HCT116 (cell line): Measurements from ENCODE around the gene CCDC177. TPM values are rescaled to one million over a fixed set of nuclear protein-coding genes. Genes with fewer than 3 reads are reported as not detected.

Source experiments
- ATAC-seq: fragments of 200-7000 bp; cut with Tn5 transposase; 2 replicates; pipeline ENCODE4 v1.9.1; 2020; ENCODE audit warnings: mild to moderate bottlenecking, moderate library complexity
- BruUV-seq: library from RNA; stranded (reverse); fragments of 400-500 nt; replicated peaks from 2 replicates; lab custom pipeline; 2021; lab: Mats Ljungman, UMichigan
- CTCF ChIA-PET: fragments of 300-600 bp; sonication (Branson Sonifier 250); formaldehyde crosslinking; loops from one replicate; lab custom pipeline; 2021; ENCODE audit warnings: antibody characterized with exemption; lab: Charles Lee
- POLR2A ChIA-PET: fragments of 300-600, 350-600 bp; sonication (Branson Sonifier 250); formaldehyde crosslinking; loops from one replicate; lab custom pipeline; 2021; ENCODE audit warnings: antibody characterized with exemption; lab: Charles Lee
- RAD21 ChIA-PET, 2 experiments: fragments of 300-600 bp; sonication (Branson Sonifier 250); formaldehyde crosslinking; loops; one replicate each; lab custom pipeline; 2023; ENCODE audit warnings: low total read pairs in 2 of 2; ENCODE audit not compliant: uncharacterized antibody in 2 of 2, unreplicated experiment in 2 of 2, low non-redundant PET in 1 of 2; lab: Charles Lee
- DNase-seq: peaks from one replicate; pipeline ENCODE4 v3.0.0-alpha.2; 2010; ENCODE audit warnings: low read depth, low spot score
- H2AFZ ChIP-seq: fragments of 200-600 bp; shearing (Covaris generic), sonication (generic); 2 replicates; pipeline ENCODE4 v1.6.1; 2017; ENCODE audit warnings: low read depth, mixed run types, mixed read lengths, antibody characterized with exemption, low read length; ENCODE audit not compliant: poor library complexity, severe bottlenecking
- H3K27ac ChIP-seq: 2 replicates; pipeline ENCODE4 v1.5.1; 2012; ENCODE audit warnings: low read depth, low read length
- H3K27me3 ChIP-seq: fragments of 200-600 bp; sonication (generic); 2 replicates; pipeline ENCODE4 v1.6.1; 2016; ENCODE audit warnings: mixed run types, low read length, mixed read lengths; ENCODE audit not compliant: insufficient read depth
- H3K36me3 ChIP-seq, 2 experiments: fragments of 200-500 bp in 1 of 2; fragments of 200-600 bp in 1 of 2; sonication (Bioruptor generic) in 1 of 2; sonication (generic) in 1 of 2; 2 replicates each; pipeline versions ENCODE4 v1.5.1 to v1.6.1; 2014 to 2016; ENCODE audit warnings: low read length in 2 of 2, inconsistent platforms in 1 of 2, mixed read lengths in 1 of 2, mixed run types in 1 of 2; ENCODE audit not compliant: insufficient read depth in 2 of 2, control insufficient read depth in 1 of 2
- H3K4me1 ChIP-seq, 2 experiments: fragments of 200-600 bp in 1 of 2; sonication (generic) in 1 of 2; 2 replicates each; pipeline versions ENCODE4 v1.5.1 to v1.6.1; 2012 to 2017; ENCODE audit warnings: low read length in 2 of 2, inconsistent platforms in 1 of 2, mild to moderate bottlenecking in 1 of 2, mixed read lengths in 1 of 2, mixed run types in 1 of 2, moderate library complexity in 1 of 2; ENCODE audit not compliant: insufficient read depth in 2 of 2, control insufficient read depth in 1 of 2
- H3K4me2 ChIP-seq: fragments of 200-600 bp; sonication (generic); 2 replicates; pipeline ENCODE4 v1.6.1; 2017; ENCODE audit warnings: mixed run types, low read length, mixed read lengths
- H3K4me3 ChIP-seq, 2 experiments: fragments of 200-600 bp in 1 of 2; sonication (generic) in 1 of 2; replicated peaks in 1 of 2; 2 replicates each; pipeline ENCODE4 v1.5.1; 2011 to 2016; ENCODE audit warnings: low read length in 2 of 2, control low read depth in 1 of 2, low read depth in 1 of 2, mild to moderate bottlenecking in 1 of 2, mixed read lengths in 1 of 2, mixed run types in 1 of 2
- H3K79me2 ChIP-seq: fragments of 200-600 bp; sonication (generic); 2 replicates; pipeline ENCODE4 v1.6.1; 2017; ENCODE audit warnings: mild to moderate bottlenecking, mixed run types, low read length, moderate library complexity, mixed read lengths; ENCODE audit not compliant: insufficient read depth
- H3K9ac ChIP-seq: fragments of 200-600 bp; sonication (generic); 2 replicates; pipeline ENCODE4 v1.6.1; 2016; ENCODE audit warnings: low read length, mixed read lengths
- H3K9me2 ChIP-seq: fragments of 200-600 bp; sonication (generic), shearing (Covaris generic); 2 replicates; pipeline ENCODE4 v1.6.1; 2017; ENCODE audit warnings: mixed run types, mild to moderate bottlenecking, moderate library complexity; ENCODE audit not compliant: insufficient read depth
- H3K9me3 ChIP-seq, 2 experiments: fragments of 200-500 bp in 1 of 2; fragments of 200-600 bp in 1 of 2; sonication (Bioruptor generic) in 1 of 2; sonication (generic) in 1 of 2; 2 replicates each; pipeline ENCODE4 v1.6.1; 2014 to 2017; ENCODE audit warnings: low read length in 2 of 2, mixed read lengths in 2 of 2, inconsistent platforms in 1 of 2, low read depth in 1 of 2, mild to moderate bottlenecking in 1 of 2, mixed run types in 1 of 2, moderate library complexity in 1 of 2; ENCODE audit not compliant: control insufficient read depth in 1 of 2, insufficient read depth in 1 of 2
- H4K20me1 ChIP-seq: fragments of 200-600 bp; sonication (generic), shearing (Covaris generic); 2 replicates; pipeline ENCODE4 v1.6.1; 2017; ENCODE audit warnings: mixed run types, mild to moderate bottlenecking, moderate library complexity; ENCODE audit not compliant: insufficient read depth
- ATF3 ChIP-seq: IDR thresholded peaks from 2 replicates; pipeline ENCODE4 v1.6.1; 2012
- CBX3 ChIP-seq: IDR thresholded peaks from 2 replicates; pipeline ENCODE4 v1.6.1; 2012; ENCODE audit warnings: low read depth
- CEBPB ChIP-seq: IDR thresholded peaks from 2 replicates; pipeline ENCODE4 v1.6.1; 2012; ENCODE audit warnings: low read depth
- CTCF ChIP-seq, 3 experiments: fragments of 200-600 bp in 1 of 3; sonication (generic) in 1 of 3; IDR thresholded peaks in 2 of 3; conservative IDR thresholded peaks in 1 of 3; 2 replicates each; pipeline ENCODE4 v1.5.1; 2012 to 2017; ENCODE audit warnings: low read depth in 2 of 3, low read length in 2 of 3, antibody characterized with exemption in 1 of 3, borderline replicate concordance in 1 of 3, control low read depth in 1 of 3, mild to moderate bottlenecking in 1 of 3, mixed read lengths in 1 of 3, mixed run types in 1 of 3, moderate library complexity in 1 of 3; ENCODE audit not compliant: insufficient read depth in 1 of 3
- EGR1 ChIP-seq: IDR thresholded peaks from 2 replicates; pipeline ENCODE4 v1.6.1; 2012; ENCODE audit warnings: low read depth
- ELF1 ChIP-seq: IDR thresholded peaks from 2 replicates; pipeline ENCODE4 v1.6.1; 2012; ENCODE audit warnings: low read depth, borderline replicate concordance
- EZH2phosphoT487 ChIP-seq: fragments of 200-600 bp; IDR thresholded peaks from 2 replicates; pipeline ENCODE4 v1.6.1; 2018; ENCODE audit warnings: antibody characterized with exemption, borderline replicate concordance
- FOSL1 ChIP-seq: IDR thresholded peaks from 2 replicates; pipeline ENCODE4 v1.6.1; 2012; ENCODE audit warnings: low read depth
- MAX ChIP-seq: IDR thresholded peaks from 2 replicates; pipeline ENCODE4 v1.6.1; 2012
- POLR2AphosphoS5 ChIP-seq: IDR thresholded peaks from 2 replicates; pipeline ENCODE4 v1.6.1; 2011; ENCODE audit warnings: mild to moderate bottlenecking, low read depth, low read length, moderate library complexity
- SP1 ChIP-seq: IDR thresholded peaks from 2 replicates; pipeline ENCODE4 v1.6.1; 2012; ENCODE audit warnings: low read depth
- SRF ChIP-seq: IDR thresholded peaks from 2 replicates; pipeline ENCODE4 v1.6.1; 2012; ENCODE audit warnings: low read depth
- TCF7L2 ChIP-seq: IDR thresholded peaks from 2 replicates; pipeline ENCODE4 v1.7.0; 2011; ENCODE audit warnings: borderline replicate concordance, inconsistent platforms; ENCODE audit not compliant: insufficient read depth, insufficient read length; ENCODE audit errors: extremely low read depth
- YY1 ChIP-seq: IDR thresholded peaks from 2 replicates; pipeline ENCODE4 v1.6.1; 2011; ENCODE audit warnings: low read length, low read depth, moderate library complexity, mild to moderate bottlenecking; ENCODE audit not compliant: insufficient replicate concordance; ENCODE audit errors: extremely low read depth
- ZBTB33 ChIP-seq: IDR thresholded peaks from 2 replicates; pipeline ENCODE4 v1.6.1; 2011; ENCODE audit warnings: mild to moderate bottlenecking, low read length, moderate library complexity; ENCODE audit not compliant: insufficient replicate concordance; ENCODE audit errors: extremely low read depth
- ZFX ChIP-seq: fragments of 450-650 bp; IDR thresholded peaks from 2 replicates; pipeline ENCODE4 v1.6.1; 2017
- ZNF274 ChIP-seq: fragments of 200-500 bp; sonication (Bioruptor generic); IDR thresholded peaks from 2 replicates; pipeline ENCODE4 v1.6.1; 2014; ENCODE audit warnings: mild to moderate bottlenecking, low read depth, low read length, inconsistent platforms
- intact Hi-C: fragments of 100-400 bp; cut with micrococcal nuclease; formaldehyde crosslinking; loops from 2 replicates; pipeline ENCODE4 v1.10.0; 2022
- total RNA-seq: library from RNA; stranded (reverse); gene quantifications from one replicate; pipeline ENCODE4 v1.2.1, GENCODE V29; 2021; ENCODE audit not compliant: unreplicated experiment

CCDC177 gene
- total RNA-seq, 1 experiment from 2014 or later, result not detected

GRCh38 chr14:69582829-69583228 lies 8.2 kb upstream of the CCDC177 start:
- Histone ChIP-seq H2AFZ (no peak overlapping the region), H3K27me3 (no peaks in the 10 kb centered on the region)
- ChIA-PET POLR2A (no interaction called here), RAD21 (no interaction called here)
- TF ChIP-seq YY1, result no peak
- no peak for TF ChIP-seq POLR2AphosphoS5
- TF ChIP-seq SRF, result no peak
- no peak for TF ChIP-seq CEBPB
- no peak for TF ChIP-seq ZFX
- TF ChIP-seq EGR1, result no peak
- no peak for TF ChIP-seq ELF1
- no peak for TF ChIP-seq TCF7L2
- TF ChIP-seq MAX, result no peak
- no peak for TF ChIP-seq ZNF274
- TF ChIP-seq EZH2phosphoT487, result no peak
- TF ChIP-seq ZBTB33, result no peak
- TF ChIP-seq FOSL1, result no peak
- no peak for TF ChIP-seq ATF3
- TF ChIP-seq CBX3, result no peak
- TF ChIP-seq SP1, result no peak
- no peak for TF ChIP-seq CTCF (IDR thresholded peaks at IDR 0.05 in 2 of 3, conservative IDR thresholded peaks at IDR 0.05 in 1 of 3; ENCODE audit: borderline replicate concordance in 1 of 3, insufficient read depth in 1 of 3, low read depth in 2 of 3, low read length in 2 of 3)
- TF ChIP-seq, all 23 proteins: peak for 0
- ATAC-seq (no peak), DNase-seq (no peak)
- no peak overlapping the region for H3K9ac ChIP-seq
- no peak overlapping the region for H3K4me3 ChIP-seq
- H3K4me2 ChIP-seq, result no peak overlapping the region
- no peaks in the 10 kb centered on the region for H3K79me2 ChIP-seq
- H3K36me3 ChIP-seq, result no peaks in the 10 kb centered on the region
- no peaks in the 10 kb centered on the region for H3K9me3 ChIP-seq
- no peak overlapping the region for H3K27ac ChIP-seq
- no peaks in the 10 kb centered on the region for H4K20me1 ChIP-seq
- no peaks in the 10 kb centered on the region for H3K9me2 ChIP-seq
- H3K4me1 ChIP-seq, result no peaks in the 10 kb centered on the region
- no TSS peak for BruUV-seq
- CTCF ChIA-PET, result interaction anchor here (1.2 kb wide), 1 partner anchor 144 kb away, joined by 6 read pairs; no protein-coding TSS in a partner anchor
- intact Hi-C loops, result no loop called here
